BJ (cell line): ENCODE data around the gene AUP1. TPM values are rescaled to one million over a fixed set of nuclear protein-coding genes. Genes with fewer than 3 reads are reported as not detected.

Experiments used
- CTCF ChIA-PET: fragments of 350-600 bp; formaldehyde crosslinking; extraction: SDS; loops from one replicate; lab custom pipeline; 2021; ENCODE audit warnings: antibody characterized with exemption, inconsistent platforms; lab: Yijun Ruan, JAX
- POLR2A ChIA-PET: fragments of 300-600 bp; sonication (Branson Sonifier 250); formaldehyde crosslinking; extraction: SDS; loops from one replicate; lab custom pipeline; 2021; ENCODE audit warnings: antibody characterized with exemption; lab: Charles Lee
- DNase-seq: peaks from one replicate; pipeline ENCODE4 v3.0.0-alpha.2; 2011; ENCODE audit warnings: low read depth
- H3K27me3 ChIP-seq: 2 replicates; pipeline ENCODE4 v1.6.0; 2011; ENCODE audit warnings: low read length; ENCODE audit not compliant: control insufficient read depth, insufficient read depth
- H3K36me3 ChIP-seq: 2 replicates; pipeline ENCODE4 v1.5.1; 2011; ENCODE audit warnings: low read length; ENCODE audit not compliant: control insufficient read depth, insufficient read depth
- H3K4me3 ChIP-seq: 2 replicates; pipeline ENCODE4 v1.5.1; 2011; ENCODE audit warnings: low read depth, mild to moderate bottlenecking, control low read depth, low read length
- CTCF ChIP-seq: IDR thresholded peaks from 2 replicates; pipeline ENCODE4 v1.5.1; 2011; ENCODE audit warnings: low read depth, mild to moderate bottlenecking, control low read depth, inconsistent platforms, low read length, moderate library complexity; ENCODE audit not compliant: insufficient read depth
- polyA plus RNA-seq: library from polyadenylated mRNA; depleted of rRNA; stranded (reverse); fragments of >200 nt; gene quantifications from 2 replicates; pipeline ENCODE4 v1.2.3, GENCODE V29; 2011

Gene AUP1
- polyA plus RNA-seq, 1 experiment, result 104 TPM

- H3K4me3 ChIP-seq, result no peak overlapping the region
- CTCF ChIA-PET, result interaction anchor here (1.2 to 1.9 kb wide), 2 partner anchors 10 to 37 kb away, joined by 3 to 5 read pairs; partner anchors contain the start of genes CCDC142 and TTC31
- DNase-seq, result no peak
- POLR2A ChIA-PET, result no interaction called here
- TF ChIP-seq CTCF, result no peak
- H3K27me3 ChIP-seq, result no peaks in the 10 kb centered on the region; the same call in 1 of the 2 replicates
- peaks cover 27% of the 10 kb centered on the region for H3K36me3 ChIP-seq
Measured at GRCh38 chr2:74493546-74493945, 36.0 kb downstream of the AUP1 start.

GRCh38 chr2:74491648-74492544, 37.6 kb downstream of the AUP1 start:
- no peak for TF ChIP-seq CTCF
- Histone ChIP-seq H3K4me3 (no peak overlapping the region), H3K27me3 (no peaks in the 10 kb centered on the region), H3K36me3 (peaks cover 27% of the 10 kb centered on the region)
- ChIA-PET POLR2A (no interaction called here), CTCF (interaction anchor here (1.3 to 1.9 kb wide), 2 partner anchors 9 to 37 kb away, joined by 3 to 5 read pairs; partner anchors contain the start of genes AUP1, CCDC142 and TTC31)
- DNase-seq, result no peak

- no peak for TF ChIP-seq CTCF
- no peaks in the 10 kb centered on the region for H3K27me3 ChIP-seq
- H3K4me3 ChIP-seq, result no peak overlapping the region
- H3K36me3 ChIP-seq, result peaks cover 29% of the 10 kb centered on the region
- CTCF ChIA-PET, result no interaction called here
- DNase-seq, result no peak
- POLR2A ChIA-PET, result no interaction called here
Measured at GRCh38 chr2:74489906-74490305, 39.6 kb downstream of the AUP1 start.

- Histone ChIP-seq H3K36me3 (peaks cover 29% of the 10 kb centered on the region), H3K4me3 (no peak overlapping the region), H3K27me3 (no peaks in the 10 kb centered on the region)
- CTCF ChIA-PET, result interaction anchor here (0.7 to 1.0 kb wide), 3 partner anchors 12 to 88 kb away, joined by 3 to 4 read pairs (median 4); no protein-coding TSS in a partner anchor
- no peak for TF ChIP-seq CTCF
- POLR2A ChIA-PET, result no interaction called here
- DNase-seq, result no peak
Measured at GRCh38 chr2:74488643-74489481, 40.6 kb downstream of the AUP1 start.
